Astrocyte (in vitro differentiated cells and primary cell): Measurements from ENCODE around the gene CFAP298. TPM values are rescaled to one million over a fixed set of nuclear protein-coding genes. Genes with fewer than 3 reads are reported as not detected.

ENCODE experiments used
- DNase-seq: peaks from one replicate; pipeline ENCODE4 v3.0.0-alpha.2; 2010; ENCODE audit warnings: low read depth
- FAIRE-seq: peaks from 2 replicates; lab custom pipeline; 2011; peaks lifted over from hg19 to GRCh38; lab: Jason Lieb, UNC
- H2AFZ ChIP-seq: 2 replicates; pipeline ENCODE4 v1.6.0; 2012; ENCODE audit warnings: low read depth, low read length, inconsistent platforms
- H3K27ac ChIP-seq: 2 replicates; pipeline ENCODE4 v1.5.1; 2011; ENCODE audit warnings: low read depth, low read length, inconsistent platforms
- H3K27me3 ChIP-seq: 2 replicates; pipeline ENCODE4 v1.6.0; 2011; ENCODE audit warnings: low read length, inconsistent platforms; ENCODE audit not compliant: insufficient read depth
- H3K36me3 ChIP-seq: 2 replicates; pipeline ENCODE4 v1.5.1; 2011; ENCODE audit warnings: low read length, inconsistent platforms; ENCODE audit not compliant: insufficient read depth
- H3K4me1 ChIP-seq: 2 replicates; pipeline ENCODE4 v1.5.1; 2011; ENCODE audit warnings: low read length, inconsistent platforms; ENCODE audit not compliant: insufficient read depth
- H3K4me2 ChIP-seq: 2 replicates; pipeline ENCODE4 v1.6.0; 2012; ENCODE audit warnings: low read length, inconsistent platforms
- H3K4me3 ChIP-seq: 2 replicates; pipeline ENCODE4 v1.5.1; 2011; ENCODE audit warnings: low read depth, mild to moderate bottlenecking, low read length, inconsistent platforms; ENCODE audit not compliant: insufficient read depth
- H3K79me2 ChIP-seq: 2 replicates; pipeline ENCODE4 v1.6.0; 2012; ENCODE audit warnings: mild to moderate bottlenecking, low read length, inconsistent platforms; ENCODE audit not compliant: insufficient read depth
- H3K9ac ChIP-seq: 2 replicates; pipeline ENCODE4 v1.6.0; 2012; ENCODE audit warnings: mild to moderate bottlenecking, low read length, inconsistent platforms
- H3K9me3 ChIP-seq: 2 replicates; pipeline ENCODE4 v1.5.1; 2012; ENCODE audit warnings: low read depth, mild to moderate bottlenecking, low read length, inconsistent platforms; ENCODE audit not compliant: insufficient read depth
- H4K20me1 ChIP-seq: 2 replicates; pipeline ENCODE4 v1.6.0; 2012; ENCODE audit warnings: low read length, inconsistent platforms; ENCODE audit not compliant: insufficient read depth
- H3K27ac Mint-ChIP-seq: one replicate; pipeline ENCODE4 v1.8.0; 2021; ENCODE audit warnings: mild to moderate bottlenecking, mixed read lengths; ENCODE audit not compliant: unreplicated experiment
- H3K27me3 Mint-ChIP-seq: one replicate; pipeline ENCODE4 v1.8.0; 2021; ENCODE audit warnings: low read depth, mixed read lengths; ENCODE audit not compliant: unreplicated experiment
- H3K36me3 Mint-ChIP-seq: one replicate; pipeline ENCODE4 v1.8.0; 2021; ENCODE audit warnings: low read depth, mixed read lengths; ENCODE audit not compliant: unreplicated experiment
- H3K4me1 Mint-ChIP-seq: one replicate; pipeline ENCODE4 v1.8.0; 2021; ENCODE audit warnings: low read depth, mixed read lengths; ENCODE audit not compliant: unreplicated experiment
- H3K4me3 Mint-ChIP-seq: one replicate; pipeline ENCODE4 v1.8.0; 2021; ENCODE audit warnings: mild to moderate bottlenecking, moderate library complexity, mixed read lengths; ENCODE audit not compliant: unreplicated experiment
- H3K9me3 Mint-ChIP-seq: one replicate; pipeline ENCODE4 v1.8.0; 2021; ENCODE audit warnings: mild to moderate bottlenecking, mixed read lengths; ENCODE audit not compliant: unreplicated experiment
- CTCF ChIP-seq: IDR thresholded peaks from 2 replicates; pipeline ENCODE4 v1.5.1; 2011; ENCODE audit warnings: low read depth, mild to moderate bottlenecking, inconsistent platforms, low read length, moderate library complexity; ENCODE audit not compliant: insufficient read depth
- EZH2 ChIP-seq: IDR thresholded peaks from 2 replicates; pipeline ENCODE4 v1.6.1; 2012; ENCODE audit warnings: mild to moderate bottlenecking, low read length, inconsistent platforms; ENCODE audit not compliant: insufficient read depth
- total RNA-seq: library from RNA; stranded (reverse); gene quantifications from 2 replicates; pipeline ENCODE4 v1.2.1, GENCODE V29; 2021

CFAP298 gene
- total RNA-seq, 1 donor from 2014 or later: 28.7 TPM

- H3K9ac ChIP-seq: no peak overlapping the region
- no peak for DNase-seq
- H3K27me3 ChIP-seq: no peaks in the 10 kb centered on the region
- Mint-ChIP-seq H3K9me3 (peaks cover 1% of the 10 kb centered on the region), H3K4me3 (no peak overlapping the region), H3K27me3 (no peaks in the 10 kb centered on the region), H3K27ac (no peak overlapping the region), H3K36me3 (peaks cover 10% of the 10 kb centered on the region), H3K4me1 (no peaks in the 10 kb centered on the region)
- no peak overlapping the region for H3K4me3 ChIP-seq
- FAIRE-seq: no peak
- no peak overlapping the region for H2AFZ ChIP-seq
- no peaks in the 10 kb centered on the region for H3K4me1 ChIP-seq
- no peaks in the 10 kb centered on the region for H3K79me2 ChIP-seq
- TF ChIP-seq CTCF: no peak
- no peak for TF ChIP-seq EZH2
- H3K27ac ChIP-seq: no peak overlapping the region
- no peaks in the 10 kb centered on the region for H3K9me3 ChIP-seq
- H4K20me1 ChIP-seq: no peaks in the 10 kb centered on the region
- H3K36me3 ChIP-seq: peaks cover 19% of the 10 kb centered on the region
- H3K4me2 ChIP-seq: no peak overlapping the region
Observed at GRCh38 chr21:32603131-32603530, 9.0 kb downstream of the CFAP298 start.

DNA sequence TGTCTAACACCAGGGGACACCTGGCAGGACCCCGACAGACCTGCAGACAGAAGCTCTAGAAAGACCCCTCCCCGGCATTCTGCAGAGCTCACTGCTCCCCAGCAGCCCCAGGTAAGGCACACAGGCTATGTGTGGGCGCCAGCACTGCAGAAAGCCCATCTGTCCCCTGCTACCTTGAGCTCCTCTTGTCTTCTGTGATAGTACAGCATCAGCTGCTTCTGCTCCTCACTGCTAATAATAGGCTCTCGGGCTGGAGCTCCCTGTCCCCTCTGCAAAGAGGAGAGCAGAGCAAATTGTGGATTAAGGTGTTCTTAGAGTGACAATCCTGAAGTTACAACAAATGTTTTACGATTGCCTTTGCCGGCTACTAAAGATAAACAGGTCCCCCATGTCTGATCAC lies 10.1 kb downstream of the CFAP298 start:
- Histone ChIP-seq H3K27me3 (no peaks in the 10 kb centered on the region), H4K20me1 (no peaks in the 10 kb centered on the region), H3K4me2 (no peak overlapping the region), H3K4me3 (no peak overlapping the region), H3K9me3 (no peaks in the 10 kb centered on the region), H3K4me1 (peaks cover 5% of the 10 kb centered on the region), H2AFZ (no peak overlapping the region), H3K9ac (no peak overlapping the region), H3K36me3 (peaks cover 15% of the 10 kb centered on the region), H3K27ac (no peak overlapping the region), H3K79me2 (no peaks in the 10 kb centered on the region)
- H3K27ac Mint-ChIP-seq: no peak overlapping the region
- FAIRE-seq (no peak), DNase-seq (no peak)
- H3K4me1 Mint-ChIP-seq: peaks cover 2% of the 10 kb centered on the region
- TF ChIP-seq CTCF: no peak
- TF ChIP-seq EZH2: no peak
- H3K4me3 Mint-ChIP-seq: no peak overlapping the region
- H3K27me3 Mint-ChIP-seq: no peaks in the 10 kb centered on the region
- peaks cover 1% of the 10 kb centered on the region for H3K9me3 Mint-ChIP-seq
- H3K36me3 Mint-ChIP-seq: peaks cover 10% of the 10 kb centered on the region

- Histone ChIP-seq H2AFZ (no peak overlapping the region), H3K36me3 (peaks cover 13% of the 10 kb centered on the region), H3K4me3 (no peak overlapping the region), H3K4me1 (peaks cover 11% of the 10 kb centered on the region), H3K9ac (no peak overlapping the region), H3K27me3 (no peaks in the 10 kb centered on the region), H3K4me2 (no peak overlapping the region), H3K27ac (no peak overlapping the region), H3K9me3 (no peaks in the 10 kb centered on the region), H4K20me1 (no peaks in the 10 kb centered on the region), H3K79me2 (no peaks in the 10 kb centered on the region)
- DNase-seq: no peak
- no peak overlapping the region for H3K27ac Mint-ChIP-seq
- peaks cover 5% of the 10 kb centered on the region for H3K4me1 Mint-ChIP-seq
- peaks cover 3% of the 10 kb centered on the region for H3K36me3 Mint-ChIP-seq
- no peaks in the 10 kb centered on the region for H3K9me3 Mint-ChIP-seq
- TF ChIP-seq CTCF (no peak), EZH2 (no peak)
- no peak overlapping the region for H3K4me3 Mint-ChIP-seq
- H3K27me3 Mint-ChIP-seq: peaks cover 2% of the 10 kb centered on the region
- no peak for FAIRE-seq
Observed at GRCh38 chr21:32599526-32599925, 12.7 kb downstream of the CFAP298 start.
